ENCODE data around the gene SRBD1.

The SRBD1 gene

GRCh38 chr2:45379399-45380087, 231.5 kb downstream of the SRBD1 start:
- no peak for DNase-seq (ENCODE audit: low read depth)

GRCh38 chr2:45373534-45373933, 237.5 kb downstream of the SRBD1 start:
- DNase-seq (ENCODE audit: low read depth): no peak

- DNase-seq (ENCODE audit: low read depth): no peak
These were observed 240.7 kb downstream of the SRBD1 start for GRCh38 chr2:45370369-45370768.

- DNase-seq (ENCODE audit: low read depth): no peak
These were observed 242.3 kb downstream of the SRBD1 start for GRCh38 chr2:45368792-45369191.

- no peak for DNase-seq (ENCODE audit: low read depth)
These were observed 249.4 kb downstream of the SRBD1 start for GRCh38 chr2:45361666-45362065.

- DNase-seq (ENCODE audit: low read depth): no peak
These were observed 256.3 kb downstream of the SRBD1 start for GRCh38 chr2:45354776-45355175.

- peak; percentile 87 for DNase-seq (ENCODE audit: low read depth)
These were observed 257.2 kb downstream of the SRBD1 start for GRCh38 chr2:45353879-45354278.

- DNase-seq (ENCODE audit: low read depth): no peak
These were observed 258.6 kb downstream of the SRBD1 start for GRCh38 chr2:45352506-45352905.

GRCh38 chr2:45345331-45346234, 265.5 kb downstream of the SRBD1 start:
- DNase-seq (ENCODE audit: low read depth): no peak

GRCh38 chr2:45344502-45344901, 266.6 kb downstream of the SRBD1 start:
- no peak for DNase-seq (ENCODE audit: low read depth)

- DNase-seq (ENCODE audit: low read depth): no peak
These were observed 267.0 kb downstream of the SRBD1 start for GRCh38 chr2:45344071-45344470.

GRCh38 chr2:45343251-45344017, 267.6 kb downstream of the SRBD1 start:
- no peak for DNase-seq (ENCODE audit: low read depth)

GRCh38 chr2:45340318-45340717, 270.7 kb downstream of the SRBD1 start:
- DNase-seq (ENCODE audit: low read depth): no peak

GRCh38 chr2:45339253-45339652, 271.8 kb downstream of the SRBD1 start:
- DNase-seq (ENCODE audit: low read depth): no peak

Measured in GM04504 (cell line).